B cell (primary cell): ENCODE data around the gene RBMXL3. TPM values are rescaled to one million over a fixed set of nuclear protein-coding genes. Genes with fewer than 3 reads are reported as not detected.

Source experiments
- ATAC-seq: fragments of 200-7000 bp; cut with Tn5 transposase; one replicate; pipeline ENCODE4 v1.10.0; 2021; ENCODE audit warnings: low read depth, mild to moderate bottlenecking, moderate number of reproducible peaks, moderate library complexity
- CTCF ChIA-PET: fragments of 350-600 bp; sonication (Branson Sonifier 250); formaldehyde crosslinking; loops from one replicate; lab custom pipeline; 2021; ENCODE audit warnings: antibody characterized with exemption, inconsistent platforms; lab: Charles Lee
- POLR2A ChIA-PET: fragments of 350-600 bp; sonication (Branson Sonifier 250); formaldehyde crosslinking; loops from one replicate; lab custom pipeline; 2021; ENCODE audit warnings: antibody characterized with exemption; lab: Charles Lee
- DNase-seq: peaks from one replicate; pipeline ENCODE4 v3.0.0; 2013
- H2AFZ ChIP-seq: 2 replicates; pipeline ENCODE4 v1.6.1; 2012; ENCODE audit warnings: mild to moderate bottlenecking, low read depth, low read length; ENCODE audit not compliant: insufficient read depth, poor library complexity, severe bottlenecking
- H3K27ac ChIP-seq, 2 donors: 1 replicate in 1 of 2; 2 replicates in 1 of 2; pipeline ENCODE4 v1.5.1; 2012 to 2013; ENCODE audit warnings: low read length in 2 of 2, mild to moderate bottlenecking in 2 of 2, moderate library complexity in 1 of 2
- H3K27me3 ChIP-seq, 4 experiments: fragments of 200-600 bp in 1 of 4; sonication (generic) in 1 of 4; replicated peaks in 1 of 4; 1 replicate in 2 of 4; 2 replicates in 2 of 4; pipeline versions ENCODE4 v1.6.1 to v1.7.0; 2013 to 2016; ENCODE audit warnings: low read length in 3 of 4, mild to moderate bottlenecking in 2 of 4, mixed read lengths in 1 of 4, moderate library complexity in 1 of 4; ENCODE audit not compliant: insufficient read depth in 4 of 4, control insufficient read depth in 3 of 4; ENCODE audit errors: control extremely low read depth in 1 of 4
- H3K36me3 ChIP-seq, 2 experiments: replicated peaks in 1 of 2; 1 replicate in 1 of 2; 2 replicates in 1 of 2; pipeline versions ENCODE4 v1.6.1 to v1.7.1; 2013; ENCODE audit warnings: low read length in 1 of 2; ENCODE audit not compliant: insufficient read depth in 2 of 2, control insufficient read depth in 1 of 2; ENCODE audit errors: control extremely low read depth in 1 of 2, extremely low read depth in 1 of 2
- H3K4me1 ChIP-seq, 2 donors: fragments of 200-600 bp in 1 of 2; sonication (generic) in 1 of 2; 1 replicate in 1 of 2; 2 replicates in 1 of 2; pipeline versions ENCODE4 v1.5.1 to v1.6.1; 2013 to 2017; ENCODE audit warnings: low read length in 2 of 2; ENCODE audit not compliant: control insufficient read depth in 2 of 2, insufficient read depth in 2 of 2
- H3K4me2 ChIP-seq: replicated peaks from 2 replicates; pipeline ENCODE3; 2012; ENCODE audit warnings: mild to moderate bottlenecking, low read depth, low read length; ENCODE audit not compliant: poor library complexity, severe bottlenecking
- H3K4me3 ChIP-seq, 5 experiments: fragments of 200-600 bp in 1 of 5; sonication (generic) in 1 of 5; 1 replicate in 3 of 5; 2 replicates in 2 of 5; pipeline versions ENCODE4 v1.5.1 to v1.7.0; 2011 to 2016; ENCODE audit warnings: low read length in 4 of 5, mild to moderate bottlenecking in 4 of 5, low read depth in 2 of 5, control low read depth in 1 of 5, moderate library complexity in 1 of 5; ENCODE audit not compliant: insufficient read depth in 1 of 5; ENCODE audit errors: control extremely low read depth in 1 of 5, extremely low read depth in 1 of 5
- H3K79me2 ChIP-seq: fragments of 200-600 bp; sonication (generic); one replicate; pipeline ENCODE4 v1.6.0; 2016; ENCODE audit warnings: low read length; ENCODE audit not compliant: control insufficient read depth, insufficient read depth
- H3K9ac ChIP-seq: fragments of 200-600 bp; sonication (generic); 2 replicates; pipeline ENCODE4 v1.6.1; 2017; ENCODE audit warnings: mild to moderate bottlenecking, low read length, moderate library complexity
- H3K9me3 ChIP-seq, 3 donors: one replicate each; pipeline versions ENCODE4 v1.6.1 to v1.7.1; 2013; ENCODE audit warnings: low read length in 2 of 3; ENCODE audit not compliant: control insufficient read depth in 2 of 3, insufficient read depth in 1 of 3; ENCODE audit errors: control extremely low read depth in 1 of 3
- H4K20me1 ChIP-seq: 2 replicates; pipeline ENCODE4 v1.6.0; 2012; ENCODE audit warnings: mild to moderate bottlenecking, low read length; ENCODE audit not compliant: insufficient read depth, control insufficient read depth, poor library complexity, severe bottlenecking
- H3K27ac Mint-ChIP-seq: one replicate; pipeline ENCODE4 v1.8.0; 2021; ENCODE audit warnings: mixed read lengths
- H3K27me3 Mint-ChIP-seq: one replicate; pipeline ENCODE4 v1.8.0; 2021; ENCODE audit warnings: mixed read lengths
- H3K4me1 Mint-ChIP-seq: one replicate; pipeline ENCODE4 v1.8.0; 2021; ENCODE audit warnings: mixed read lengths
- H3K4me3 Mint-ChIP-seq: one replicate; pipeline ENCODE4 v1.8.0; 2021; ENCODE audit warnings: mixed read lengths
- H3K9me3 Mint-ChIP-seq: one replicate; pipeline ENCODE4 v1.8.0; 2022; ENCODE audit warnings: mixed read lengths; ENCODE audit not compliant: insufficient read depth
- EZH2 ChIP-seq: IDR thresholded peaks from 2 replicates; pipeline ENCODE4 v1.6.1; 2012; ENCODE audit warnings: borderline replicate concordance, low read depth, mild to moderate bottlenecking, moderate library complexity, low read length; ENCODE audit not compliant: insufficient read depth, poor library complexity, severe bottlenecking
- WGBS: methylation state at CpG from one replicate; pipeline ENCODE4 v1.1.5; 2013; ENCODE audit warnings: missing lambda C conversion rate; ENCODE audit not compliant: insufficient coverage; 5-methylcytosine and 5-hydroxymethylcytosine counted together
- intact Hi-C: fragments of 100-400 bp; cut with micrococcal nuclease; formaldehyde crosslinking; loops from one replicate; pipeline ENCODE4 v1.10.0; 2022
- polyA minus RNA-seq: library from RNA; depleted of rRNA, polyadenylated mRNA; stranded (reverse); fragments of >200 nt; gene quantifications from 2 replicates; pipeline ENCODE4 v1.2.3, GENCODE V29; 2012
- polyA plus RNA-seq: library from polyadenylated mRNA; depleted of rRNA; stranded (reverse); fragments of >200 nt; gene quantifications from 2 replicates; pipeline ENCODE4 v1.2.3, GENCODE V29; 2012
- total RNA-seq, 2 donors: library from RNA; stranded (reverse); fragments of 120-200 nt in 1 of 2; gene quantifications; 1 replicate in 1 of 2; 2 replicates in 1 of 2; pipeline versions ENCODE4 v1.2.3 to v1.2.4, GENCODE V29; 2013 to 2022
- TF ChIP-seq, protein P1 (sequence below): fragments of 200-600 bp; IDR thresholded peaks from one replicate; pipeline ENCODE4 v1.8.0; 2022; ENCODE audit warnings: antibody characterized with exemption, mild to moderate bottlenecking

RBMXL3 gene
- total RNA-seq (not detected in 2 replicates), polyA plus RNA-seq (not detected in 2 replicates), polyA minus RNA-seq (not detected in 2 replicates)
- not detected for total RNA-seq (2013)

DNA sequence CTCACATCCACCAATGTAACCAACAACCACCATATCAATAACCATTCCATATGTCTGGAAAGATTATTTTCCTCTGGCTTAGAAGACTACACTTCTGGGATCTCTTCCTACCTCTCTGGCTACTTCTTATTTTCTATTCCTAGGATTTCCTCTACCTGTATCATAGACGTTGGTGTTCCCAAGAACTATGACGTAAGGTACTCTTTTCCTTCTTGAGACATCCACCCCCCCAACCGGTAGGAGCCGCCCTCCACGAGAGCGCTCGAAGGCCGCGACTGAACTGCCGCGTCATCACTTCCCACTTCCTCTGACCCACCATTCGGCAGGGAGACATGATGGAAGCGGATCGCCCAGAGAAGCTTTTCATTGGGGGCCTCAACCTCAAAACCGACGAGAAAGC, at the start of gene RBMXL3:
Gene RBMXL3 (plus strand): TSS at position 301 of the 400 bp plus-strand sequence. CDS start 32 bp downstream, at position 333.
- H3K27me3 ChIP-seq: no peaks in the 10 kb centered on the region
- no peak within 1 kb of the TSS for H2AFZ ChIP-seq
- WGBS: 97% methylated on average over 9 of the region's 16 CpGs
- peaks cover 0 to 24% (median 0%) of the 10 kb centered on the region in 3 donors for H3K9me3 ChIP-seq
- no peak for TF ChIP-seq EZH2
- TF ChIP-seq, protein P1, sequence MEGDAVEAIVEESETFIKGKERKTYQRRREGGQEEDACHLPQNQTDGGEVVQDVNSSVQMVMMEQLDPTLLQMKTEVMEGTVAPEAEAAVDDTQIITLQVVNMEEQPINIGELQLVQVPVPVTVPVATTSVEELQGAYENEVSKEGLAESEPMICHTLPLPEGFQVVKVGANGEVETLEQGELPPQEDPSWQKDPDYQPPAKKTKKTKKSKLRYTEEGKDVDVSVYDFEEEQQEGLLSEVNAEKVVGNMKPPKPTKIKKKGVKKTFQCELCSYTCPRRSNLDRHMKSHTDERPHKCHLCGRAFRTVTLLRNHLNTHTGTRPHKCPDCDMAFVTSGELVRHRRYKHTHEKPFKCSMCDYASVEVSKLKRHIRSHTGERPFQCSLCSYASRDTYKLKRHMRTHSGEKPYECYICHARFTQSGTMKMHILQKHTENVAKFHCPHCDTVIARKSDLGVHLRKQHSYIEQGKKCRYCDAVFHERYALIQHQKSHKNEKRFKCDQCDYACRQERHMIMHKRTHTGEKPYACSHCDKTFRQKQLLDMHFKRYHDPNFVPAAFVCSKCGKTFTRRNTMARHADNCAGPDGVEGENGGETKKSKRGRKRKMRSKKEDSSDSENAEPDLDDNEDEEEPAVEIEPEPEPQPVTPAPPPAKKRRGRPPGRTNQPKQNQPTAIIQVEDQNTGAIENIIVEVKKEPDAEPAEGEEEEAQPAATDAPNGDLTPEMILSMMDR: no peak
- intact Hi-C loops: no loop called here
- H3K9ac ChIP-seq: no peak within 1 kb of the TSS
- H3K4me3 Mint-ChIP-seq: no peak within 1 kb of the TSS
- ATAC-seq: no peak
- no peaks in the 10 kb centered on the region for H3K4me1 Mint-ChIP-seq
- ChIA-PET CTCF (no interaction called here), POLR2A (no interaction called here)
- H3K27me3 Mint-ChIP-seq: no peaks in the 10 kb centered on the region
- H3K4me2 ChIP-seq: no peak within 1 kb of the TSS
- H3K4me3 ChIP-seq: no peak within 1 kb of the TSS
- no peaks in the 10 kb centered on the region for H3K79me2 ChIP-seq
- no peak within 1 kb of the TSS for H3K27ac ChIP-seq
- no peak within 1 kb of the TSS for H3K27ac Mint-ChIP-seq
- no peaks in the 10 kb centered on the region for H3K36me3 ChIP-seq
- no peaks in the 10 kb centered on the region for H3K4me1 ChIP-seq
- H4K20me1 ChIP-seq: no peaks in the 10 kb centered on the region
- no peak for DNase-seq
- no peaks in the 10 kb centered on the region for H3K9me3 Mint-ChIP-seq

DNA sequence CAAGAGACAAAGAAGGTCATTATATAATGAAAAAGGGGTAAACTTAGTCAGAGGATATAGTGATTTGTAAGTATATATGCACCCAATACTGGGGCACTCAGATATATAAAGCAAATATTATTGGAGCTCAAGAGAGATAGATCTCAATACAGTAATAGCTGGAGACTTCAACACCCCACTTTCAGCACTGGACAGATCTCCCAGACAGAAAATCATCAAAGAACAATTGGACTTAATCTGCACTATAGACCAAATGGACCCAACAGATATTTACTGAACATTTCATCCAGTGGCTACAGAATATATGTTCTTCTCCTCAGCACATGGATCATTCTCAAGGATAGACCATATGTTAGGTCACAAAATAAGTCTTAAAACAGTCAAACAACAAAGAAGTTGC, 47.2 kb upstream of the RBMXL3 start:
- H3K4me1 Mint-ChIP-seq: no peaks in the 10 kb centered on the region
- H3K4me3 Mint-ChIP-seq: no peak overlapping the region
- ChIA-PET POLR2A (no interaction called here), CTCF (no interaction called here)
- Histone ChIP-seq H3K9ac (no peak overlapping the region), H3K79me2 (no peaks in the 10 kb centered on the region), H3K4me3 (no peak overlapping the region), H2AFZ (no peak overlapping the region), H3K27me3 (no peaks in the 10 kb centered on the region), H4K20me1 (no peaks in the 10 kb centered on the region), H3K36me3 (no peaks in the 10 kb centered on the region), H3K4me2 (no peak overlapping the region), H3K9me3 (peaks cover 0 to 6% (median 0%) of the 10 kb centered on the region in 3 donors), H3K4me1 (no peaks in the 10 kb centered on the region), H3K27ac (no peak overlapping the region)
- TF ChIP-seq, protein P1: no peak
- intact Hi-C loops: no loop called here
- H3K9me3 Mint-ChIP-seq: no peaks in the 10 kb centered on the region
- ATAC-seq (no peak), DNase-seq (no peak)
- H3K27ac Mint-ChIP-seq: no peak overlapping the region
- no peaks in the 10 kb centered on the region for H3K27me3 Mint-ChIP-seq
